Chondrocyte (in vitro differentiated cells): ENCODE data around the gene USP43. TPM values are rescaled to one million over a fixed set of nuclear protein-coding genes. Genes with fewer than 3 reads are reported as not detected.
A peak's percentile ranks its signal among the peaks of the same experiment; 100 is the strongest.

Experiments
- DNase-seq: peaks from one replicate; pipeline ENCODE4 v3.0.0; 2021; ENCODE audit warnings: mixed read lengths, low spot score
- H3K27ac Mint-ChIP-seq: one replicate; pipeline ENCODE4 v1.8.0; 2021; ENCODE audit warnings: mild to moderate bottlenecking, moderate library complexity, mixed read lengths; ENCODE audit not compliant: unreplicated experiment
- H3K27me3 Mint-ChIP-seq: 2 replicates; pipeline ENCODE4 v1.8.0; 2021; ENCODE audit warnings: low read depth, mixed read lengths
- H3K36me3 Mint-ChIP-seq: 2 replicates; pipeline ENCODE4 v1.8.0; 2021; ENCODE audit warnings: low read depth, mixed read lengths
- H3K4me1 Mint-ChIP-seq: 2 replicates; pipeline ENCODE4 v1.8.0; 2021; ENCODE audit warnings: low read depth, mild to moderate bottlenecking, mixed read lengths
- H3K4me3 Mint-ChIP-seq: one replicate; pipeline ENCODE4 v1.8.0; 2021; ENCODE audit warnings: mild to moderate bottlenecking, moderate library complexity, mixed read lengths; ENCODE audit not compliant: unreplicated experiment
- H3K9me3 Mint-ChIP-seq: 2 replicates; pipeline ENCODE4 v1.8.0; 2021; ENCODE audit warnings: low read depth, mixed read lengths
- CTCF ChIP-seq: fragments of 200-600 bp; sonication (generic); IDR thresholded peaks from 2 replicates; pipeline ENCODE4 v1.5.0; 2021; ENCODE audit warnings: antibody characterized with exemption, mild to moderate bottlenecking, moderate library complexity
- total RNA-seq: library from RNA; stranded (reverse); gene quantifications from 3 replicates; pipeline ENCODE4 v1.2.1, GENCODE V29; 2021

Gene USP43
- total RNA-seq, 1 donor from 2014 or later = 2.7 TPM

GRCh38 chr17:9728005-9728404 is 82.7 kb downstream of the USP43 start:
- H3K27ac Mint-ChIP-seq = no peak overlapping the region
- no peaks in the 10 kb centered on the region for H3K27me3 Mint-ChIP-seq
- H3K9me3 Mint-ChIP-seq = no peaks in the 10 kb centered on the region

GRCh38 chr17:9728564-9728963 is 83.2 kb downstream of the USP43 start:
- no peak for TF ChIP-seq CTCF
- no peaks in the 10 kb centered on the region for H3K36me3 Mint-ChIP-seq
- DNase-seq = no peak
- H3K27me3 Mint-ChIP-seq = no peaks in the 10 kb centered on the region
- no peak overlapping the region for H3K4me3 Mint-ChIP-seq
- no peak overlapping the region for H3K27ac Mint-ChIP-seq
- no peaks in the 10 kb centered on the region for H3K9me3 Mint-ChIP-seq
- peaks cover 18% of the 10 kb centered on the region for H3K4me1 Mint-ChIP-seq

More at GRCh38 chr17:9728005-9728404, 82.7 kb downstream of the USP43 start:
- no peak for DNase-seq
- no peak for TF ChIP-seq CTCF
- Mint-ChIP-seq H3K36me3 (no peaks in the 10 kb centered on the region), H3K4me3 (no peak overlapping the region), H3K4me1 (peaks cover 18% of the 10 kb centered on the region)

- Mint-ChIP-seq H3K4me3 (no peak overlapping the region), H3K4me1 (peaks cover 18% of the 10 kb centered on the region), H3K36me3 (no peaks in the 10 kb centered on the region), H3K27ac (no peak overlapping the region), H3K27me3 (no peaks in the 10 kb centered on the region), H3K9me3 (no peaks in the 10 kb centered on the region)
- no peak for DNase-seq
- TF ChIP-seq CTCF = peak; percentile 99
These were observed 83.8 kb downstream of the USP43 start for GRCh38 chr17:9729034-9729650.

DNA sequence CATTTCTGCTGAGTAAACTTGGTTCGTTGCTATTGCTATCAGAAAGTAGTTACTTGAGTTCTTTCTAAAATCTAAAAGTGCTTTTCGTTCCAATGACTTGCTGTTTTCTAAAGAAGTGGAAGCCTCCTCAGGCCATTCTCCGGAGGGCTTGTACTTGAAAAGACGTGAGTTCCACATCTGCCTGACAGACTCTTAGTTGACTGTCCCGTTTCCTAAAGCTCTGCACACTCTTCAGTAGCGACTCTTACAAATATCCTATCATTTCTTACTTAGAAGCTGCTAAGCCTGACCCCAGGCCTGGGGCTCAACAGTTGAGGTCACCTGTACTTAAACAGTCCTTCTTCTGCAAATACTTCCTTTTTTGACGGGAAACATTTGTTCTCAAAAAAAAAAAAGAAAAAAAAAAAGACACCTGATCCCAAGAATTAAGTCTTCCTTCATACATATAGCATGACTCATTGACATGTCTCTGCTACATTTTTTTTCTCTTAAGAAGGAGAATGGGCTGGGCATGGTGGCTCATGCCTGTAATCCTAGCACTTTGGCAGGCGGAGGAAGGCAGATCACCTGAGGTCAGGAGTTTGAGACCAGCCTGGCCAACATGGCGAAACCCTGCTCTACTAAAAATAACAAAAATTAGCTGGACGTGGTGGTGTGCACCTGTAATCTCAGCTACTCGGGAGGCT is 84.6 kb downstream of the USP43 start:
- H3K36me3 Mint-ChIP-seq = no peaks in the 10 kb centered on the region
- H3K9me3 Mint-ChIP-seq = no peaks in the 10 kb centered on the region
- H3K4me3 Mint-ChIP-seq = no peak overlapping the region
- H3K27me3 Mint-ChIP-seq = no peaks in the 10 kb centered on the region
- DNase-seq = no peak
- H3K27ac Mint-ChIP-seq = peak overlapping the region; percentile 4
- no peak for TF ChIP-seq CTCF
- peaks cover 18% of the 10 kb centered on the region for H3K4me1 Mint-ChIP-seq

DNA sequence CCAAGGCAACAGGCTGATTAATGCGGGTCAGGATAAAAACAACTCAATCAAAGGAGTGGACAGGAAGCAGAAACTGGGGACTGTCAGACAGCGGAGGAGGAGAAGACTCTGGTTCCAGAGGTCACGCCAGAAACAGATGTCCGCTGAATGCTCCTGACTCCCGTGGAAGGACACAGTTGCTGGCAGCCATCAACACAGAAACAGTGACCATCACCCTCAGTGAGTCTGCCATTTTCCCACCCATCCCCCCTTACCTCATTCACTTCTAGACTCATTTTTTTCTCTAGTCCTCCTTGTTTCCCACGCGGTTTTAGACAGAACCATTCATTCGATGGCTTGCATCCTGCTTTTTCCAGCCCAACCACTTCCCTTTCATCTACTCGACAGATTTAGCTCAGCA is 105.2 kb downstream of the USP43 start:
- no peak for DNase-seq
- peaks cover 22% of the 10 kb centered on the region for H3K27me3 Mint-ChIP-seq
- H3K4me3 Mint-ChIP-seq = no peak overlapping the region
- H3K27ac Mint-ChIP-seq = no peak overlapping the region
- peaks cover 7% of the 10 kb centered on the region for H3K4me1 Mint-ChIP-seq
- no peaks in the 10 kb centered on the region for H3K36me3 Mint-ChIP-seq
- peaks cover 3% of the 10 kb centered on the region for H3K9me3 Mint-ChIP-seq
- TF ChIP-seq CTCF = no peak
